HepG2 (cell line): Measurements from ENCODE around the gene TK1. TPM values are rescaled to one million over a fixed set of nuclear protein-coding genes. Genes with fewer than 3 reads are reported as not detected.

Experiments
- BATF2 ChIP-seq: sonication (generic); formaldehyde crosslinking; IDR thresholded peaks from 2 replicates; pipeline ENCODE4 v1.8.0; 2022; ENCODE audit warnings: mild to moderate bottlenecking, missing genetic modification reagents, moderate library complexity
- CSRNP2 ChIP-seq: sonication (generic); formaldehyde crosslinking; conservative IDR thresholded peaks from 2 replicates; pipeline ENCODE4 v1.8.0; 2022; ENCODE audit warnings: low read depth, missing genetic modification reagents
- ERF ChIP-seq: IDR thresholded peaks from 2 replicates; pipeline ENCODE4 v1.6.1; 2018; ENCODE audit warnings: missing biosample characterization, missing genetic modification reagents
- KMT2A ChIP-seq: sonication (generic); formaldehyde crosslinking; IDR thresholded peaks from 2 replicates; pipeline ENCODE4 v1.4.0; 2020; ENCODE audit warnings: missing genetic modification reagents
- MAF1 ChIP-seq: sonication (generic); formaldehyde crosslinking; IDR thresholded peaks from 2 replicates; pipeline ENCODE4 v1.5.0; 2020; ENCODE audit warnings: missing genetic modification reagents, borderline replicate concordance
- POLR2AphosphoS5 ChIP-seq: IDR thresholded peaks from 2 replicates; pipeline ENCODE4 v1.6.1; 2012; ENCODE audit warnings: low read depth, low read length
- RERE ChIP-seq: IDR thresholded peaks from 2 replicates; pipeline ENCODE4 v1.6.1; 2016; ENCODE audit warnings: low read depth, missing genetic modification reagents, missing compliant biosample characterization
- SETDB1 ChIP-seq: sonication (generic); formaldehyde crosslinking; IDR thresholded peaks from 2 replicates; pipeline ENCODE4 v1.5.1; 2020; ENCODE audit warnings: missing genetic modification reagents, mild to moderate bottlenecking, borderline replicate concordance
- ZBTB43 ChIP-seq: sonication (generic); formaldehyde crosslinking; conservative IDR thresholded peaks from 2 replicates; pipeline ENCODE4 v1.4.0; 2020; ENCODE audit warnings: missing genetic modification reagents
- ZFP36L1 ChIP-seq: sonication (generic); formaldehyde crosslinking; IDR thresholded peaks from 2 replicates; pipeline ENCODE4 v1.8.0; 2022; ENCODE audit warnings: mild to moderate bottlenecking, missing genetic modification reagents, moderate library complexity
- ZFYVE20 ChIP-seq: sonication (generic); formaldehyde crosslinking; IDR thresholded peaks from 2 replicates; pipeline ENCODE4 v1.8.0; 2023; ENCODE audit warnings: low read depth, mild to moderate bottlenecking, moderate library complexity, missing genetic modification reagents, borderline replicate concordance
- ZNF143 ChIP-seq: sonication (generic); formaldehyde crosslinking; IDR thresholded peaks from 2 replicates; pipeline ENCODE4 v1.4.0; 2020; ENCODE audit warnings: missing genetic modification reagents
- ZNF281 ChIP-seq: sonication (generic); formaldehyde crosslinking; IDR thresholded peaks from 2 replicates; pipeline ENCODE4 v1.4.0; 2020; ENCODE audit warnings: missing genetic modification reagents, borderline replicate concordance
- ZNF441 ChIP-seq: sonication (generic); formaldehyde crosslinking; IDR thresholded peaks from 2 replicates; pipeline ENCODE4 v1.7.0; 2021; ENCODE audit warnings: missing genetic modification reagents, borderline replicate concordance
- ZNF567 ChIP-seq: sonication (generic); formaldehyde crosslinking; IDR thresholded peaks from 2 replicates; pipeline ENCODE4 v1.8.1; 2023; ENCODE audit warnings: mild to moderate bottlenecking, missing genetic modification reagents, borderline replicate concordance
- ZNF772 ChIP-seq: sonication (generic); formaldehyde crosslinking; IDR thresholded peaks from 2 replicates; pipeline ENCODE4 v1.5.0; 2020; ENCODE audit warnings: mild to moderate bottlenecking, missing genetic modification reagents
- polyA plus RNA-seq, 8 experiments: library from polyadenylated mRNA; depleted of rRNA in 3 of 8; stranded (reverse) in 7 of 8; unstranded in 1 of 8; fragments of >200 nt; fragmentation: Illumina TruSeq in 4 of 8; extraction: Trizol in 4 of 8; gene quantifications; 2 replicates each; pipeline versions ENCODE4 v1.2.1 to v1.2.3, GENCODE V29; 2011 to 2016; ENCODE audit warnings: low read depth in 4 of 8, missing spikeins in 1 of 8, mixed read lengths in 1 of 8; ENCODE audit not compliant: insufficient read depth in 1 of 8
- total RNA-seq, 5 experiments: library from RNA; depleted of rRNA; stranded (reverse); fragments of >200 nt; fragmentation: Illumina TruSeq; extraction: Trizol; gene quantifications; 2 replicates each; pipeline ENCODE4 v1.2.3, GENCODE V29; 2016; ENCODE audit warnings: low read depth in 1 of 5

The TK1 gene
- total and polyA plus RNA-seq, 2 of the 13 experiments (the other 11 are each of a cell fraction or from before 2014, with no cell fraction given), result 45.0 to 96.0 TPM

- TF ChIP-seq RERE (no peak), BATF2 (no peak), ZNF567 (CRISPR knock-in tag) (0 out of 2 replicates have a peak, but pooled peaks have one; percentile 19), ZFP36L1 (CRISPR knock-in tag) (no peak), ZBTB43 (CRISPR knock-in tag) (0 out of 2 replicates have a peak, but pooled peaks have one; percentile 70), ZFYVE20 (no peak), ERF (CRISPR knock-in tag) (peak; percentile 96), ZNF281 (CRISPR knock-in tag) (peak; percentile 60; the same call in 1 of the 2 replicates), POLR2AphosphoS5 (no peak), KMT2A (no peak), ZNF143 (CRISPR knock-in tag) (peak; percentile 45; the same call in 1 of the 2 replicates), ZNF772 (CRISPR knock-in tag) (peak; percentile 93), ZNF441 (CRISPR knock-in tag) (peak; percentile 59; the same call in 1 of the 2 replicates), CSRNP2 (CRISPR knock-in tag) (no peak), SETDB1 (CRISPR knock-in tag) (0 out of 2 replicates have a peak, but pooled peaks have one; percentile 5), MAF1 (CRISPR knock-in tag) (no peak)
Measured at GRCh38 chr17:78144736-78145641, 41.9 kb downstream of the TK1 start (continued).
